ENCODE measurements around the gene METRN. TPM values are rescaled to one million over a fixed set of nuclear protein-coding genes. Genes with fewer than 3 reads are reported as not detected.

METRN gene
- total RNA-seq, 2 experiments from 2014 or later = 2.6 to 3.2 TPM

- H3K36me3 Mint-ChIP-seq (ENCODE audit: low read depth) = peaks cover 5% of the 10 kb centered on the region
- H3K27me3 Mint-ChIP-seq = no peaks in the 10 kb centered on the region
- Histone ChIP-seq H3K27ac (ENCODE audit: low read depth in 1 of 2, low read length in 2 of 2) (no peak overlapping the region), H3K4me3 (ENCODE audit: low read length) (peak overlapping the region; percentile 69), H3K27me3 (ENCODE audit: control insufficient read depth in 1 of 2, insufficient read depth in 2 of 2, low read length in 2 of 2) (peaks cover 0 to 2% of the 10 kb centered on the region in 2 experiments), H3K9me3 (ENCODE audit: control insufficient read depth in 1 of 2, insufficient read depth in 1 of 2, low read length in 2 of 2) (peaks cover 0 to 9% of the 10 kb centered on the region in 2 experiments), H3K36me3 (ENCODE audit: insufficient read depth, low read length) (no peaks in the 10 kb centered on the region), H3K4me1 (ENCODE audit: insufficient read depth, low read length) (peaks cover 58% of the 10 kb centered on the region)
- DNase-seq = peak in 1 of 14 experiments; percentile 57
- CTCF ChIA-PET = interaction anchor here (1.2 to 2.0 kb wide), 3 partner anchors 27 to 58 kb away, joined by 4 to 8 read pairs (median 6); partner anchors contain the start of genes CIAO3 and RHOT2
- H3K9me3 Mint-ChIP-seq = no peaks in the 10 kb centered on the region
- peak overlapping the region; percentile 20 for H3K4me3 Mint-ChIP-seq
- intact Hi-C loops (cut with DNase I, micrococcal nuclease) = loop anchor here in 1 of 2 experiments (10.0 kb wide), 2 partner anchors 720 to 1270 kb away; partner anchors contain the start of genes RNF151, RPS2 and UNKL
- no peak overlapping the region for H3K27ac Mint-ChIP-seq
- no peak for ATAC-seq (ENCODE audit: poor library complexity)
- peaks cover 16% of the 10 kb centered on the region for H3K4me1 Mint-ChIP-seq (ENCODE audit: low read depth)
- POLR2A ChIA-PET = interaction anchor here (0.6 to 4.1 kb wide), 25 partner anchors 9 to 1452 kb away, joined by 3 to 55 read pairs (median 7); partner anchors contain the start of genes ANTKMT, CAPN15, CCDC78 and CHTF18
- no peak for TF ChIP-seq CTCF (IDR thresholded peaks at IDR 0.05)
Observed at GRCh38 chr16:694863-695354, 20.0 kb upstream of the METRN start.

- DNase-seq (peak; percentile 40 to 86 (median 73)), ATAC-seq (ENCODE audit: poor library complexity) (peak; percentile 73)
- no peak overlapping the region for H3K27ac ChIP-seq (ENCODE audit: low read depth in 1 of 2, low read length in 2 of 2)
- intact Hi-C loops (cut with DNase I, micrococcal nuclease) = loop anchor here in 1 of 2 experiments (10.0 kb wide), 2 partner anchors 719 to 1269 kb away; partner anchors contain the start of genes RNF151, RPS2 and UNKL
- H3K4me1 ChIP-seq (ENCODE audit: insufficient read depth, low read length) = peaks cover 59% of the 10 kb centered on the region
- CTCF ChIA-PET = interaction anchor here (1.2 to 2.0 kb wide), 3 partner anchors 28 to 59 kb away, joined by 4 to 8 read pairs (median 6); partner anchors contain the start of genes CIAO3 and RHOT2
- TF ChIP-seq CTCF (IDR thresholded peaks at IDR 0.05) = no peak
- Mint-ChIP-seq H3K4me1 (ENCODE audit: low read depth) (peaks cover 11% of the 10 kb centered on the region), H3K4me3 (peak overlapping the region; percentile 80), H3K27me3 (no peaks in the 10 kb centered on the region), H3K36me3 (ENCODE audit: low read depth) (no peaks in the 10 kb centered on the region), H3K27ac (peak overlapping the region; percentile 72), H3K9me3 (no peaks in the 10 kb centered on the region)
- peak overlapping the region; percentile 69 for H3K4me3 ChIP-seq (ENCODE audit: low read length)
- no peaks in the 10 kb centered on the region for H3K36me3 ChIP-seq (ENCODE audit: insufficient read depth, low read length)
- H3K27me3 ChIP-seq (ENCODE audit: control insufficient read depth in 1 of 2, insufficient read depth in 2 of 2, low read length in 2 of 2) = peaks cover 0 to 2% of the 10 kb centered on the region in 2 experiments
- POLR2A ChIA-PET = interaction anchor here (0.5 to 4.1 kb wide), 30 partner anchors 8 to 1452 kb away, joined by 3 to 55 read pairs (median 6); partner anchors contain the start of genes ANTKMT, CAPN15, CCDC78 and CHTF18
- H3K9me3 ChIP-seq (ENCODE audit: control insufficient read depth in 1 of 2, insufficient read depth in 1 of 2, low read length in 2 of 2) = peaks cover 0 to 14% of the 10 kb centered on the region in 2 experiments
Observed at GRCh38 chr16:695355-696089, 19.4 kb upstream of the METRN start.

GRCh38 chr16:698911-699671 lies 15.8 kb upstream of the METRN start:
- no peak overlapping the region for H3K27ac ChIP-seq (ENCODE audit: low read depth in 1 of 2, low read length in 2 of 2)
- no peaks in the 10 kb centered on the region for H3K36me3 ChIP-seq (ENCODE audit: insufficient read depth, low read length)
- H3K36me3 Mint-ChIP-seq (ENCODE audit: low read depth) = no peaks in the 10 kb centered on the region
- H3K4me1 ChIP-seq (ENCODE audit: insufficient read depth, low read length) = peaks cover 69% of the 10 kb centered on the region
- POLR2A ChIA-PET = interaction anchor here (1.4 kb wide), 1 partner anchor 16 kb away, joined by 3 read pairs; the partner anchor contains the start of gene METRN
- intact Hi-C loops (cut with DNase I, micrococcal nuclease) = loop anchor here in 1 of 2 experiments (10.0 kb wide), 2 partner anchors 716 to 1266 kb away; partner anchors contain the start of genes RNF151, RPS2 and UNKL
- no peak for TF ChIP-seq CTCF (IDR thresholded peaks at IDR 0.05)
- no peak overlapping the region for H3K27ac Mint-ChIP-seq
- H3K9me3 ChIP-seq (ENCODE audit: control insufficient read depth in 1 of 2, insufficient read depth in 1 of 2, low read length in 2 of 2) = peaks cover 0 to 40% of the 10 kb centered on the region in 2 experiments
- H3K4me3 Mint-ChIP-seq = peak overlapping the region; percentile 62
- ATAC-seq (ENCODE audit: poor library complexity) (no peak), DNase-seq (peak in 1 of 14 experiments; percentile 74)
- peaks cover 31 to 34% of the 10 kb centered on the region in 2 experiments for H3K27me3 ChIP-seq (ENCODE audit: control insufficient read depth in 1 of 2, insufficient read depth in 2 of 2, low read length in 2 of 2)
- no peaks in the 10 kb centered on the region for H3K9me3 Mint-ChIP-seq
- CTCF ChIA-PET = no interaction called here
- peaks cover 7% of the 10 kb centered on the region for H3K4me1 Mint-ChIP-seq (ENCODE audit: low read depth)
- H3K4me3 ChIP-seq (ENCODE audit: low read length) = no peak overlapping the region
- peaks cover 20% of the 10 kb centered on the region for H3K27me3 Mint-ChIP-seq
